IPS-18a (cell line): ENCODE data around the gene TACR1.
A peak's percentile ranks its signal among the peaks of the same experiment; 100 is the strongest.

Experiments used
- H3K27ac ChIP-seq: one replicate; pipeline ENCODE4 v1.5.1; 2013; ENCODE audit warnings: low read length
- H3K27me3 ChIP-seq: one replicate; pipeline ENCODE4 v1.6.1; 2013; ENCODE audit warnings: mild to moderate bottlenecking, low read length; ENCODE audit not compliant: control insufficient read depth, insufficient read depth
- H3K36me3 ChIP-seq: one replicate; pipeline ENCODE4 v1.6.1; 2013; ENCODE audit warnings: low read depth, low read length; ENCODE audit not compliant: control insufficient read depth
- H3K4me1 ChIP-seq: one replicate; pipeline ENCODE4 v1.6.1; 2013; ENCODE audit warnings: low read depth, low read length; ENCODE audit not compliant: control insufficient read depth
- H3K4me3 ChIP-seq: one replicate; pipeline ENCODE4 v1.5.1; 2013; ENCODE audit warnings: low read length
- H3K9ac ChIP-seq: one replicate; pipeline ENCODE4 v1.6.1; 2013; ENCODE audit warnings: mild to moderate bottlenecking, low read length, moderate library complexity
- H3K9me3 ChIP-seq: one replicate; pipeline ENCODE4 v1.6.1; 2013; ENCODE audit warnings: low read depth, low read length; ENCODE audit not compliant: control insufficient read depth

Gene TACR1

DNA sequence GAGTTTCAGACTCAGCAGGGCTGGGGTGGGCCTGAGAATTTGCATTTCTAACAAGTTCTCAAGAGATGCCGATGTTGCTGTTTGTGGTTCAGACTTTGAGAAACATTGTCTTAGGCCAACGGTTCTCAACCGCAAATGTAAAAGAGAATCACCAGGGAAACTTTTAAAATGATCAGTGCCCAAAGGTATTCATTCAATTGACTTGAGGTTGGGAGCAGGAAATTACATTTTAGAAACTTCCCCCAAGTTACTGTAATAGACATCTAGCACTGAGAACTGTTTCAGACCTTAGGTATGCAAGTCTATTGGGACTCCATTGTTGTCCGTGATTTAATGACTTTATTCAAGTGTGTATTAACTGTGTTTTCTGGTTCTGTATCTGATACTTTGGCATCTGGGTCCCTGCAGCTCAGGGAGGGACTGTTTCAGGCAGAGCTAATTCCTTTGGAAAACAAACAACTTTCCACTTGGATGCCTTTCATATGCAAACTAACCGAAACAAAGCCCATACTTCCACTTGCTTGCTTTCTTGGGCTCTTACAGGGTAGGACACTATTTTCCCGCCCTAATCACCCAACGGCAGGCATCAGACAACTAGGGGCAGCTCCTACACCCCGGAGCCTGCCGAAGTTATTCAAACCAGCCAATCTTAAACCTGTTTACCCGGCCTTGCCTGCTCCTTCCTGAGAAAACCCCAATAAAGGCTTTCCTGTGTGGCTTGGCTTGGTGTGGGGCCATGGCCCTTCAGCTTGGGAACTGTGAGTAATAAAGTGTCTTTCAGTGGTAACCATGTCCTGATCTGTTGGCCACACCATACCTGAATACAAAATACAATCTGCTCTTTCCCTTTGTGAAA lies 143.3 kb downstream of the TACR1 start:
- Histone ChIP-seq H3K27ac (peak overlapping the region; percentile 64), H3K36me3 (no peaks in the 10 kb centered on the region), H3K4me1 (peaks cover 41% of the 10 kb centered on the region), H3K4me3 (peak overlapping the region; percentile 43), H3K9ac (peak overlapping the region; percentile 68), H3K9me3 (no peaks in the 10 kb centered on the region), H3K27me3 (no peaks in the 10 kb centered on the region)

DNA sequence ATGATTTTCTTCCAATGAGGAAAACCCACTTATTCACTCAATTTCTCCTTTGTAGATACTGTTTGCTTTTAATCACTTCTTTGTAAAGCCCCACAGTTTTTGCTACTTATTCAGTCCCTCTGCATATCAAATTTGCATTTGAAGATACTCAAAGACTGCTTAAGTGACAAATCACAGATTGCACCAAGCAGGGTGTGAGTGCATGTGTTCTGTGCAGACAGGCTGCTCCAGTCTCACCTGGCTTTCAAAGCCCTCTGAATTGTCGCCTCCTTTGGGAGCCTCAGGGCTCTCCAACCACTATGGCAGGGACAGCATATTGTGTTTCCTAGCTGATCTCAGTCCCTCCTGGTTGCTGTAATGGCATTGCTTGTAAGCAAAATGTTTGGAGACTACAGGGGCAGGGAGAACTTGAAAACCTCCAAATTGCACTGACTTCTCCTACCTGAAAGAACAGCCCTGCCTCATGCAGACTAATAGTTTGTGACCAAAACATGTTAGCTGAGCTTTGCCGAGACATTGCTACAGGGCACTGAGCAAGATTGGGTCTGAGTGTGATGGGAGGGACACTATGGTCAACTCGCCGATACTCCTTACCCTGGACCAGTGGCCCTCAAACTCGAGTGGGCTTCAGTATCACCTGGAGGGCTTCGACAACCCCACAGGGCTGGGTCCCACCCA lies 144.0 kb downstream of the TACR1 start:
- H3K9me3 ChIP-seq, result no peaks in the 10 kb centered on the region
- peak overlapping the region; percentile 43 for H3K4me3 ChIP-seq
- no peaks in the 10 kb centered on the region for H3K36me3 ChIP-seq
- no peak overlapping the region for H3K27ac ChIP-seq
- peaks cover 41% of the 10 kb centered on the region for H3K4me1 ChIP-seq
- H3K27me3 ChIP-seq, result no peaks in the 10 kb centered on the region
- H3K9ac ChIP-seq, result peak overlapping the region; percentile 16

DNA sequence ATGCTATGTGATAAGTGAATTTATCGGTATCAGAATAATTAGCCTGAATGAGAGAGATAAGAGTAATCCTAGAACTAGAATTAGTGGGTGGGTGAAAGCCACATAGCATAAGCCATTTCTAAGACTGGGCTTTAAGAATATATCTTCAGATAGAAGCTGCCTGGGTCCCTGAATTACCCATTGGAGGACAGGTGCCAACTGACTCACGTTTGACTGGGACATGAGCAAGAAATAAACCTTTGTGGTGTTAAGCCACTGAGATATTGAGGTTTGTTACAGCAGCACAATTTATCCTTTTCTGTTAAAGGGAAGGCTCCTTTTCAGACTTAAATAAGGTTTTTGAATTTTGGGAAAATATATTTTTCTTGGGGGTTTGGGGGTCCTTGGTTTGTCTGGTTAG lies 145.0 kb downstream of the TACR1 start:
- H3K27ac ChIP-seq, result no peak overlapping the region
- no peaks in the 10 kb centered on the region for H3K9me3 ChIP-seq
- no peaks in the 10 kb centered on the region for H3K27me3 ChIP-seq
- H3K36me3 ChIP-seq, result no peaks in the 10 kb centered on the region
- no peak overlapping the region for H3K9ac ChIP-seq
- peaks cover 41% of the 10 kb centered on the region for H3K4me1 ChIP-seq
- H3K4me3 ChIP-seq, result no peak overlapping the region

DNA sequence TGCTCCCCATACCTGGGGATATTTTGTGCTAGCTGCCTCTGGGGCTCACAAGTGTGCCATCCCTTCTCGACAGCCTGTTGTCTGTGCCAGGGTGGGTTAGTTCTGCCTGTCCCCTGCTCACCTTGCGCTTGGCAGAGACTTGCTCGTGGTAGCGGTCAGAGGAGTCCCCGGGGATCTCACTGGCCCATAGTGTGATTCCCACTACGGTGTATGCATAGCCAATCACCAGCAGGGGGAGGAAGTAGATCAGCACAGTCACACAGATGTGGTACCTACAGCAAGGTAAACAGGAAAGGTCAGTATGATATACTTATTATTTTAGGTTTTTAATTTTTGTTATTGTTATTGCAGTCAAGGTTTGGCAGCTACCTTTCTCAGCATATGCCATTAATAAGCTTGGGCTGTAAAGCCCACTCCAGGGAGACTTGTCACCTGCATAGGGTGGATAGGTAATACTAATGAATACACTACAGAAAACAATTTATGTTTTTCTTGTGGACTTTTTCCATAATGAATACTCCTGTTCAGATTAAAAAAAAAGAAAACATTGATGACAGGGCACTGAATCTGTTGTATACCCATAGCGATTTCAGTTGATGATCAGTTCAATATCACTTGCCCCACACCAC lies 145.7 kb downstream of the TACR1 start:
- Histone ChIP-seq H3K36me3 (no peaks in the 10 kb centered on the region), H3K27ac (no peak overlapping the region), H3K9ac (no peak overlapping the region), H3K4me3 (no peak overlapping the region), H3K9me3 (no peaks in the 10 kb centered on the region), H3K27me3 (no peaks in the 10 kb centered on the region), H3K4me1 (peaks cover 39% of the 10 kb centered on the region)

DNA sequence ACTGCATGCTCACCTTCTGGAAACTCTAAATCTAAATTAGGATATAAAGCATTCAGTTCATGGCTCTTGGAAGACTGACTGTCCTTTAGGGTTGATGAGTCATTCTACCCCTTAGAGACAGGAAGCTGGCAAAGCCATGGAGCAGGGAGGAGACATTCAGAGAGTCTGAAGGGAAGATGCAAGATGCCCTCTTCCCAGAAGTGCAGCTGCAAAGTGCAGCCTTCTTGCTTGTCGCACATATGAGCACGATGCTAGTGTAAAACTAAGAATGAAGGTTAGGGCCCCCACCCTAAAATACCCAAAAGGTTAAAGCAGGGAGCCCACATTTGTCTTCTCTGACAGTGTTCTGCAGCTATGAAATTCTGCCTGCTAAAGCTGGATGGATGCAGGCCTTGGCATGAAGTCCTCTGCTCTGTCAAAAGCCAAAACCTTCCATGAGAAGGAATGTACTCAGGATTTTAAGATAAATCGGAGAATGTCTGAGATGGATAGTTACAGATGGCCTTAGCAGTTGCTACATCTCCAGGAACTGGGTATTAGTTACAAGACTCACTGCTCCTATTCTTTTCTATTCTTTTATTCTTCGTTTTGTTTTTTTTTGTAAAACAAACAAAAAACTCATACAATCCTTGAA lies 151.2 kb downstream of the TACR1 start:
- H3K9me3 ChIP-seq, result no peaks in the 10 kb centered on the region
- H3K27ac ChIP-seq, result no peak overlapping the region
- no peaks in the 10 kb centered on the region for H3K4me1 ChIP-seq
- H3K9ac ChIP-seq, result no peak overlapping the region
- H3K27me3 ChIP-seq, result no peaks in the 10 kb centered on the region
- no peaks in the 10 kb centered on the region for H3K36me3 ChIP-seq
- H3K4me3 ChIP-seq, result no peak overlapping the region

DNA sequence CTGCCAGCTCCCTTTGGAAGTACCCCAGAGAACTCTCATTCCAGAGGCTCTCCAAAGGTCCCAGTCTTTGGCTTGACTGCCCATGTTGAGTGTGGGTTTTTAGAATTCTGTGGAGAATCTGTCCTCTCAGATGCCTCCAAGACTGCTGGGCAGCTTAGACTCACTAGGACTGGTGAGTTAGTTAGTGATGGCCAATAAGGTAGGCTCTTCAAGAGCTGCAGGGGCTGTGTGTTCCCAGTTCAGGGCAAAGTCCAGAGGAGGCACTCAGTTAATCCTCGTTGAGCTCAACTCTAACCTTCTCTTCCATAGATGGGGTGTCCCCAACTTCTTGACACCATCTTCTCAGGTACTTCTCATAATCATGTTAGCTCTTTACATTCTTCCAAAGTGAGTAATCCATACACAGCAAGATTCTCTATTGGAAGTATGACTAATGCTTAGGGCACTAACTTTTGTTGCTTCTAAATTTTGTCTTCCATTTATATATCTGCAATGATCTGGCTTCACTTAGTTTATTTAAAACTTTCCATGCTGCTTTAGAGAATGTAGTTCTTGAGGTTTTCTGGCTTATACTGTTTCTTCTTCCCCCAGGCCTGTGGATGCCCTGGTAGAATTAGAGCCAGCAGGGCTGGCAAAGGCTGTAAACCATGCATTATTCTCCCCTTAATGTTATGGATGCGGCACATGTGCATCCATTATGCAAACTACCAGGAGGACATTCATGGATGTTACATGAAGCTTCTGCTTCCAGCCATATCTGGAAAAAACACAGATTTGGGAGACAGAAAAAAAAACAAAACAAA lies 151.9 kb downstream of the TACR1 start:
- H3K27me3 ChIP-seq, result no peaks in the 10 kb centered on the region
- H3K36me3 ChIP-seq, result no peaks in the 10 kb centered on the region
- no peak overlapping the region for H3K4me3 ChIP-seq
- H3K9ac ChIP-seq, result no peak overlapping the region
- no peaks in the 10 kb centered on the region for H3K4me1 ChIP-seq
- H3K27ac ChIP-seq, result no peak overlapping the region
- no peaks in the 10 kb centered on the region for H3K9me3 ChIP-seq

DNA sequence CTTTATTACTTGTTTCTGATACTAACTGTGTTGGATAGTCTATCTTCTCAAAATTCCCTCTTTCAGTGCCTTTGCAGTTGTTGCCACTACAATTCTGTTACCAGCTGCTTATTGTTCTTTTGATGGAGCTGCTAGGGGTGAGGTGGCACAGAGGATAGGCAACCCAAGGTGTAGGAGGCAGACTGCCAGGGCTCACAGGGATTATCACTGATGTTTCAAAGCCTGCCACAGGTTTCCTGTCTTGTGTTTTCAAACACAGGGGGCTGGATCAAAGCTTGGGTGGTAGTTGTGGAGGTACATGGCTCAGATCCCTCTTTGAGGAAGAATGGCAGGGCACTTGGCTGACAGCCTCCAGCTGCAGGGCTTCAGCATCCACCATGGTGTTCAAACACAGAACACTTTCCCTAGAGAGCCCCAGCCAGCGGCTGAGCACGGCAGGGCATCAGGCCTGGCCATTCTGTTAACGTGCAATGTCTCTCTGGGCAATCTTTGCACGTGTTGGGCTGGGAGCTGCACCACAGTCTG lies 153.7 kb downstream of the TACR1 start:
- Histone ChIP-seq H3K4me1 (no peaks in the 10 kb centered on the region), H3K27ac (no peak overlapping the region), H3K27me3 (no peaks in the 10 kb centered on the region), H3K36me3 (no peaks in the 10 kb centered on the region), H3K4me3 (no peak overlapping the region), H3K9ac (no peak overlapping the region), H3K9me3 (no peaks in the 10 kb centered on the region)

DNA sequence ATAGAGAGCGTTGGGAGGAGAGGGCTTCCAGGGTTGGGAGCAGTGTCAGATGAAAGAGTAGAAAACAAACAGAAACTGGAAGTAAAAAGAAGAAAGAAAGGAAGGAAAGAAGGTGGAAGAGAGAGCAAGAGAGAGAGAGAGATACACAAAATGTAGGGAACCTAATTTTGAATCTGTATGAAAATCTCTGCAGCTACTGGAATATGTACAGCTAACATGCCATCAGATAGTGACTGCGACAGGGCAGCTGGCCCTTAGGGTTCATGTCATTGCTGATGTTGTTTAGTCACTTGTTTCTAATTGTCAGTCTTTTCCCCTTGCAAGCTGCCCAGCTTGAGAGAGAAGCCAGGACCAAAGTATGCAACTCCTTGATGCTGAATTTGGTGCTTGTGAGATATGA lies 155.0 kb downstream of the TACR1 start:
- no peaks in the 10 kb centered on the region for H3K9me3 ChIP-seq
- no peak overlapping the region for H3K27ac ChIP-seq
- H3K4me3 ChIP-seq, result no peak overlapping the region
- no peaks in the 10 kb centered on the region for H3K27me3 ChIP-seq
- H3K36me3 ChIP-seq, result no peaks in the 10 kb centered on the region
- no peaks in the 10 kb centered on the region for H3K4me1 ChIP-seq
- H3K9ac ChIP-seq, result no peak overlapping the region

DNA sequence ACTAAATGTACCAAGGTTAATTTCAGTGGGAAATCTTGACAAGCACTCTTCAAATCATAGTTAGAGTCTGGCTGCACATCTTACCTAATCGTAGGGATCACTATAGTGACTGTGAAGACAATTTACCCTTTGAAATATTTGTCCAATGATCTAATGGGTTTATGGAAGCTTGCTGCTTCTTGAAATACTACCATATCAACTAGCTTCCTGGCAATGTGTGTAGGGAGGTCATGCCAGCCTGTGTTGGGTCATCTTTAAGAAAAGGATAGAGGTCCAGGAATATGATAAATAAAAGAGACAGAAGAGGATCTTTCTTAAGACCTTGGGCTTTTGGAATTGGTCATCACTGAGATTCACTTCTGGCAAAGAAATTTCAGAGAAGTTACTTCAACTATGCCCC lies 156.5 kb downstream of the TACR1 start:
- Histone ChIP-seq H3K9ac (no peak overlapping the region), H3K4me3 (no peak overlapping the region), H3K4me1 (no peaks in the 10 kb centered on the region), H3K27ac (no peak overlapping the region), H3K36me3 (no peaks in the 10 kb centered on the region), H3K27me3 (no peaks in the 10 kb centered on the region), H3K9me3 (no peaks in the 10 kb centered on the region)

DNA sequence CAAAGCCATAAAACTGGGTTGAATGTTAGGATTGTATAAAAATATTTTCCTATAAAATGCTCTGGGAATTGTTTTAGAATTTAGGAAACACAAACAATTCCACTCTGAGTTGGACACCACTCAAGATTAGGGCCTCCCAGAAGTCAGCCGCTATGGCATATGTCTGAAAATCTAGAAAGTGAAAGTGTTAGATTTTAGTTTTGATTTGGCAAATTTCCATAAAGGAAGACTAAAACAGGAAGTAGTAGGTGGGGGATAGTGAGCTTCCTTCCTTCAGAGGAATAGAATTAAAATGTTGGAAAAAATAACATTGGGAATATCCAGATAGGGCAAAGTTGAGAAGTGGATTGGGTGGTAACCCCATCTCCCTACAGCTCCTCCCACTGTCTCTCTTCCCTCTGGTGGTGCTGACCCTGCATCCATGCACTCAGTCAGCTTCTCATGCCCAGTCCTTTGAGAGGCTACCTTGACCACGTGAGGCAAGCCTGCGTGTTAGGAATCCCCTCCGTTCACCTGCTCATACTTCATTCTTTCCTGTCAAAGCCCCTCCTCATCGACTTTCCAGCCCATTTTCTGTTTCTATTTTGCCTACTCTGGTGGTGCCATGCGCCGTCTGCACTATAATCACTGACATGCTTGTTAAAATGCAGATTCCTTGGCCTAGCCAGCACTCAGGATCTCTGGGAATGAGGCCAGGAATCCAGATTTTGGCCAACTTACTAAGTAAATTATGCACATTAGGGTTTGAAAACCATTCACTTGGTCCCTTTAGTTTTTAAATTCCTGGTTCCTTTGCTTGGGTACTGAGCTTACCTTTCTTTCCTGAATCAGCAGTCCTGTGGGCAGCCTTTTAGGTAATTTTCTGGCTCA lies 157.4 kb downstream of the TACR1 start:
- Histone ChIP-seq H3K4me3 (no peak overlapping the region), H3K9me3 (no peaks in the 10 kb centered on the region), H3K36me3 (no peaks in the 10 kb centered on the region), H3K27me3 (no peaks in the 10 kb centered on the region), H3K27ac (no peak overlapping the region), H3K4me1 (no peaks in the 10 kb centered on the region), H3K9ac (no peak overlapping the region)
